LNCaP clone FGC (cell line): ENCODE results near the gene GTSE1.

ENCODE experiments used
- DNase-seq: peaks from one replicate; pipeline ENCODE4 v3.0.0-alpha.2; 2011; ENCODE audit warnings: low read depth
- H3K4me3 ChIP-seq: 2 replicates; pipeline ENCODE4 v1.5.1; 2011; ENCODE audit warnings: mild to moderate bottlenecking, low read depth, low read length, control low read depth
- CTCF ChIP-seq: IDR thresholded peaks from 2 replicates; pipeline ENCODE4 v1.5.1; 2012; ENCODE audit warnings: mild to moderate bottlenecking; ENCODE audit not compliant: control insufficient read depth, insufficient read depth; ENCODE audit errors: extremely low read depth

The GTSE1 gene

GRCh38 chr22:46320716-46321386, 24.2 kb downstream of the GTSE1 start:
- no peak for TF ChIP-seq CTCF
- DNase-seq, result no peak
- no peak overlapping the region for H3K4me3 ChIP-seq

GRCh38 chr22:46322711-46323110, 26.0 kb downstream of the GTSE1 start:
- no peak for DNase-seq
- no peak for TF ChIP-seq CTCF
- no peak overlapping the region for H3K4me3 ChIP-seq

- no peak overlapping the region for H3K4me3 ChIP-seq
- DNase-seq, result no peak
- TF ChIP-seq CTCF, result no peak
Observed at GRCh38 chr22:46323162-46323561, 26.5 kb downstream of the GTSE1 start.

- TF ChIP-seq CTCF, result no peak
- no peak for DNase-seq
- no peak overlapping the region for H3K4me3 ChIP-seq
Observed at GRCh38 chr22:46326066-46326680, 29.5 kb downstream of the GTSE1 start.

GRCh38 chr22:46327691-46328465, 31.2 kb downstream of the GTSE1 start:
- no peak for DNase-seq
- H3K4me3 ChIP-seq, result no peak overlapping the region
- TF ChIP-seq CTCF, result no peak

GRCh38 chr22:46328797-46329196, 32.1 kb downstream of the GTSE1 start:
- H3K4me3 ChIP-seq, result no peak overlapping the region
- DNase-seq, result no peak
- no peak for TF ChIP-seq CTCF
